ENCODE measurements around the gene WDFY4. TPM values are rescaled to one million over a fixed set of nuclear protein-coding genes. Genes with fewer than 3 reads are reported as not detected.

The WDFY4 gene
- total and polyA plus RNA-seq, 9 of the 15 experiments (the other 6 are each of a cell fraction or from before 2014, with no cell fraction given): 0.01 to 0.02 (median 0.01) TPM; not detected in 6

DNA sequence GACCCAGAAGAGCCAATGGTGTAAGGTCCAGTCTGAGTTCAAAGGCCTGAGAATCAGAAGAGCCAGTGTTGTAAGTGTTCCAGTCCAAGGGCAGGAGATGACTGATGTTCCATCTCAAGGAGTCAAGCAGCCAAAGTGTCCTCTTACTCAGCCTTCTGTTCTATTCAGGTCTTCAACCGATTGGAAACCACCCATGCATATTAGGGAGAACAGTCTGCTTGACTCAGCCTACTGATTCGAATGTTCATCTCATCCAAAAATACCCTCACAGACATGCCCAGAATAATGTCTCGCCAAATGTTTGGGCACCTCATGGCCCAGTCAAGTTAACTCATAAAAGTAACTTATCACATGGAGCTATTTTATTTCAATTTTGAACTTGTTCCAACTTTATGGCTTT, 2.9 kb upstream of the WDFY4 start (continued):
- TF ChIP-seq, protein P1, sequence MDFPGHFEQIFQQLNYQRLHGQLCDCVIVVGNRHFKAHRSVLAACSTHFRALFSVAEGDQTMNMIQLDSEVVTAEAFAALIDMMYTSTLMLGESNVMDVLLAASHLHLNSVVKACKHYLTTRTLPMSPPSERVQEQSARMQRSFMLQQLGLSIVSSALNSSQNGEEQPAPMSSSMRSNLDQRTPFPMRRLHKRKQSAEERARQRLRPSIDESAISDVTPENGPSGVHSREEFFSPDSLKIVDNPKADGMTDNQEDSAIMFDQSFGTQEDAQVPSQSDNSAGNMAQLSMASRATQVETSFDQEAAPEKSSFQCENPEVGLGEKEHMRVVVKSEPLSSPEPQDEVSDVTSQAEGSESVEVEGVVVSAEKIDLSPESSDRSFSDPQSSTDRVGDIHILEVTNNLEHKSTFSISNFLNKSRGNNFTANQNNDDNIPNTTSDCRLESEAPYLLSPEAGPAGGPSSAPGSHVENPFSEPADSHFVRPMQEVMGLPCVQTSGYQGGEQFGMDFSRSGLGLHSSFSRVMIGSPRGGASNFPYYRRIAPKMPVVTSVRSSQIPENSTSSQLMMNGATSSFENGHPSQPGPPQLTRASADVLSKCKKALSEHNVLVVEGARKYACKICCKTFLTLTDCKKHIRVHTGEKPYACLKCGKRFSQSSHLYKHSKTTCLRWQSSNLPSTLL (IDR thresholded peaks at IDR 0.05): no peak

DNA sequence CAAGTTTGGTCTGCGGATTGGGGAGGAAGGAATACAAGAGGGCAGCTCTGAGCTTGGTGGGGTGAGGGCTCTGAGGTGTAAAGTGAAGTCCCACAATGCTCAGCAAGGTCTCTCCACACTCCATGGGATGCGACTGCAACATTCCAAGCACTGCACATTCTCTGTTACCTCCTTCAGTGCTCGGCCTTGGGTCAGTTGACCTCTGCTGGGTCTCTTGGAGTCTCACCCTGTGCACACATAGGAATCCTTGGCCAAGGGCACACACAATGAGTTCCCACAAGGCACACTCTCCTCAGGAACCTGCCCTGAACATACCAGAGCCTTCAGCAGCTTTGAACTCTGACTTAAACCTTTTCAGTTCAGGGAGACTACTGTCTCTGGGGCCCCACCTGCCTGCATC, 2.4 kb upstream of the WDFY4 start:
- no TSS peak for BruUV-seq (replicated peaks)

More for the DNA sequence above, 2.4 kb upstream of the WDFY4 start:
- Histone ChIP-seq H3K27me3 (ENCODE audit: control insufficient read depth in 2 of 2, insufficient read depth in 2 of 2, low read length in 2 of 2) (peaks cover 23 to 24% of the 10 kb centered on the region in 2 experiments; a peak in 4 of 5 replicates), H3K4me1 (replicated peaks in 1 of 2; ENCODE audit: control insufficient read depth in 2 of 2, insufficient read depth in 2 of 2, low read length in 2 of 2) (peaks cover 0 to 7% of the 10 kb centered on the region in 2 experiments; a peak in 1 of 5 replicates), H3K4me2 (ENCODE audit: insufficient read depth, low read length) (no peak overlapping the region), H3K79me2 (ENCODE audit: control insufficient read depth, insufficient read depth, low read length) (no peaks in the 10 kb centered on the region), H3K27ac (ENCODE audit: extremely low read depth, low read depth, low read length) (no peak overlapping the region), H4K20me1 (replicated peaks; ENCODE audit: control insufficient read depth, insufficient read depth, low read length) (no peaks in the 10 kb centered on the region), H3K36me3 (ENCODE audit: control insufficient read depth, insufficient read depth, low read length) (no peaks in the 10 kb centered on the region), H2AFZ (ENCODE audit: low read depth, low read length) (no peak overlapping the region), H3K9me3 (replicated peaks; ENCODE audit: control insufficient read depth, insufficient read depth, low read depth, low read length) (no peaks in the 10 kb centered on the region), H3K9me1 (ENCODE audit: control insufficient read depth, insufficient read depth, low read length) (no peaks in the 10 kb centered on the region), H3K9ac (ENCODE audit: insufficient read depth in 1 of 2, low read depth in 2 of 2, low read length in 2 of 2) (no peak overlapping the region), H3K4me3 (no peak overlapping the region)
- in situ Hi-C loops (cut with MboI): no loop called here
- ChIA-PET POLR2A (no interaction called here), CTCF (ENCODE audit: low intra/inter-chr PET ratio) (no interaction called here)
- FAIRE-seq (no peak), ATAC-seq (no peak), DNase-seq (ENCODE audit: extremely low read depth in 1 of 4, low spot score in 3 of 4) (no peak)
- intact Hi-C loops (cut with micrococcal nuclease): no loop called here
- 2% methylated on average over 3 of the region's 3 CpGs for WGBS (ENCODE audit: insufficient coverage, low coverage, missing lambda C conversion rate)
- no peak for TF ChIP-seq POLR3A (IDR thresholded peaks at IDR 0.05; ENCODE audit: borderline replicate concordance, extremely low read depth, insufficient read depth, insufficient read length)
